ENCODE measurements around the gene TBCE.

DNA sequence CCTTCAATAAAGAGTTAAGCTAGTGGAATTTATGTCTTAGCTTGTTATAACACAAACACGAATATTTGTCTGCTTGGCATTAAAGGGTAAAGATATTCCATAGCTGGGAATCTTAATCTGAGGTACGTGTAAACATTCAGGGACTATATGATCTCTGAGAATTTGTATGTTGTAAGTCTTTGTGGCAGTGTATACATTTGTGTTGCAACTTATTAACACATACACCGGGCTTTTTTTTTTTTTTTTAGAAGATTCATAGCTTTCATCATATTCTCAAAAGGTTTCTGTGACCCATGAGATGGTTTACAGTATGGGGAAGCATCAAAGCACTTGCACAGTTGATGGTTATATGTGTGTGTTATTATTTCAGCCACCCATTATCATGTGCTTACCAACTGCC lies 35.8 kb upstream of the TBCE start:
- TF ChIP-seq, protein P1, sequence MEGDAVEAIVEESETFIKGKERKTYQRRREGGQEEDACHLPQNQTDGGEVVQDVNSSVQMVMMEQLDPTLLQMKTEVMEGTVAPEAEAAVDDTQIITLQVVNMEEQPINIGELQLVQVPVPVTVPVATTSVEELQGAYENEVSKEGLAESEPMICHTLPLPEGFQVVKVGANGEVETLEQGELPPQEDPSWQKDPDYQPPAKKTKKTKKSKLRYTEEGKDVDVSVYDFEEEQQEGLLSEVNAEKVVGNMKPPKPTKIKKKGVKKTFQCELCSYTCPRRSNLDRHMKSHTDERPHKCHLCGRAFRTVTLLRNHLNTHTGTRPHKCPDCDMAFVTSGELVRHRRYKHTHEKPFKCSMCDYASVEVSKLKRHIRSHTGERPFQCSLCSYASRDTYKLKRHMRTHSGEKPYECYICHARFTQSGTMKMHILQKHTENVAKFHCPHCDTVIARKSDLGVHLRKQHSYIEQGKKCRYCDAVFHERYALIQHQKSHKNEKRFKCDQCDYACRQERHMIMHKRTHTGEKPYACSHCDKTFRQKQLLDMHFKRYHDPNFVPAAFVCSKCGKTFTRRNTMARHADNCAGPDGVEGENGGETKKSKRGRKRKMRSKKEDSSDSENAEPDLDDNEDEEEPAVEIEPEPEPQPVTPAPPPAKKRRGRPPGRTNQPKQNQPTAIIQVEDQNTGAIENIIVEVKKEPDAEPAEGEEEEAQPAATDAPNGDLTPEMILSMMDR (IDR thresholded peaks at IDR 0.05): no peak
- no peak for TF ChIP-seq POLR2A (IDR thresholded peaks at IDR 0.05)
